ENCODE measurements around the gene IGSF9.

- TF ChIP-seq EZH2 (IDR thresholded peaks at IDR 0.05) (no peak), FOXP2 (optimal IDR thresholded peaks at IDR 0.05; ENCODE audit: control extremely low read depth, extremely low read length, insufficient read depth) (no peak)
Observed at GRCh38 chr1:159908031-159908940, 37.1 kb downstream of the IGSF9 start.
